Ovary (tissue), 3 donors: Measurements from ENCODE around the gene TFDP2.

ENCODE experiments used
- EP300 ChIP-seq: sonication (generic); formaldehyde crosslinking; IDR thresholded peaks from one replicate; pipeline ENCODE4 v1.6.1; 2017; ENCODE audit warnings: antibody characterized with exemption
- POLR2A ChIP-seq: fragments of 450-650 bp; IDR thresholded peaks from one replicate; pipeline ENCODE4 v1.6.1; 2017; ENCODE audit warnings: antibody characterized with exemption, mild to moderate bottlenecking, moderate library complexity
- TF ChIP-seq, protein P1 (sequence below), 3 donors: fragments of 450-650 bp in 2 of 3; fragments of 200-600 bp in 1 of 3; IDR thresholded peaks; one replicate each; pipeline versions ENCODE4 v1.5.1 to v1.8.0; 2016 to 2022; ENCODE audit warnings: antibody characterized with exemption in 3 of 3, mild to moderate bottlenecking in 1 of 3
- donor health status: DM: no; HTN: no; CAD: no.

DNA sequence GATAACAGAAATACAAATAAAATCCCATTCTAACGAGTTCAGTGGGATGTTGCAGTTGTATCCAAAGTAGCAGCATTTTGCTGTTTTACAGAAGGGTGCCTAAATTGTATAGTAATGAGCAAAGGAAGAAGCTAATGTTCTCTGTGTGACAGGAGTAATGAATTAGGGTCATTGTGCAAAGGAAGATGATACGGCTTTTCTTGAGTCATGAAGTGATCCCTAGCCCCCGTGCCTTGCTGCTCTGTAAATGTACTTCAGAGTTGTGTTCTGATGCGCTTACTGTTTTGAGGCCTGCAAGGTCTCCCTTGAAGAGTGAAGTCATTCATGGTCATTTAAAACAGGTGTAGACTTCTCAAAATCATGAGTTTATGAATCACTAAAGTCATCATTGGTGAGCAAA, 235.0 kb downstream of the TFDP2 start:
- TF ChIP-seq POLR2A (no peak), EP300 (no peak)
- TF ChIP-seq, protein P1, sequence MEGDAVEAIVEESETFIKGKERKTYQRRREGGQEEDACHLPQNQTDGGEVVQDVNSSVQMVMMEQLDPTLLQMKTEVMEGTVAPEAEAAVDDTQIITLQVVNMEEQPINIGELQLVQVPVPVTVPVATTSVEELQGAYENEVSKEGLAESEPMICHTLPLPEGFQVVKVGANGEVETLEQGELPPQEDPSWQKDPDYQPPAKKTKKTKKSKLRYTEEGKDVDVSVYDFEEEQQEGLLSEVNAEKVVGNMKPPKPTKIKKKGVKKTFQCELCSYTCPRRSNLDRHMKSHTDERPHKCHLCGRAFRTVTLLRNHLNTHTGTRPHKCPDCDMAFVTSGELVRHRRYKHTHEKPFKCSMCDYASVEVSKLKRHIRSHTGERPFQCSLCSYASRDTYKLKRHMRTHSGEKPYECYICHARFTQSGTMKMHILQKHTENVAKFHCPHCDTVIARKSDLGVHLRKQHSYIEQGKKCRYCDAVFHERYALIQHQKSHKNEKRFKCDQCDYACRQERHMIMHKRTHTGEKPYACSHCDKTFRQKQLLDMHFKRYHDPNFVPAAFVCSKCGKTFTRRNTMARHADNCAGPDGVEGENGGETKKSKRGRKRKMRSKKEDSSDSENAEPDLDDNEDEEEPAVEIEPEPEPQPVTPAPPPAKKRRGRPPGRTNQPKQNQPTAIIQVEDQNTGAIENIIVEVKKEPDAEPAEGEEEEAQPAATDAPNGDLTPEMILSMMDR (IDR thresholded peaks at IDR 0.05), result no peak
